Upper lobe of right lung (tissue), 1 donor: ENCODE measurements around the gene ZNF385D. TPM values are rescaled to one million over a fixed set of nuclear protein-coding genes. Genes with fewer than 3 reads are reported as not detected.

Experiments
- ATAC-seq: fragments of 200-7000 bp; cut with Tn5 transposase; one replicate; pipeline ENCODE4 v1.9.1; 2020; ENCODE audit warnings: mild to moderate bottlenecking, moderate library complexity
- DNase-seq: peaks from one replicate; pipeline ENCODE4 v3.0.0-alpha.2; 2020
- H3K27ac ChIP-seq: fragments of 200-600 bp; one replicate; pipeline ENCODE4 v1.8.0; 2022
- H3K27me3 ChIP-seq: fragments of 200-600 bp; one replicate; pipeline ENCODE4 v1.8.0; 2022; ENCODE audit warnings: mild to moderate bottlenecking
- H3K36me3 ChIP-seq: fragments of 200-600 bp; one replicate; pipeline ENCODE4 v1.8.0; 2022
- H3K4me1 ChIP-seq: fragments of 200-600 bp; one replicate; pipeline ENCODE4 v1.8.0; 2022
- H3K4me3 ChIP-seq: fragments of 200-600 bp; one replicate; pipeline ENCODE4 v1.8.0; 2022; ENCODE audit warnings: mild to moderate bottlenecking
- H3K9me3 ChIP-seq: fragments of 200-600 bp; one replicate; pipeline ENCODE4 v1.8.0; 2022
- CTCF ChIP-seq: fragments of 200-600 bp; IDR thresholded peaks from one replicate; pipeline ENCODE4 v1.8.0; 2022; ENCODE audit warnings: antibody characterized with exemption
- intact Hi-C: fragments of 100-400 bp; cut with DNase I; formaldehyde crosslinking; loops from one replicate; pipeline ENCODE4 v1.11.0; 2022
- total RNA-seq: library from RNA; stranded (reverse); fragmentation: NEBNext Ultra II Directional; extraction: Animal tissue kit (Norgen Biotek cat#: 25700); gene quantifications from one replicate; pipeline ENCODE4 v1.2.1, GENCODE V29; 2021
- donor health status: DM: no; HTN: yes; CAD: no; lungs with severe emphysema.

Gene ZNF385D
- total RNA-seq, 1 donor from 2014 or later, result 9.4 TPM

- TF ChIP-seq CTCF, result no peak
- Histone ChIP-seq H3K27ac (no peak overlapping the region), H3K4me1 (no peaks in the 10 kb centered on the region), H3K9me3 (no peaks in the 10 kb centered on the region), H3K27me3 (no peaks in the 10 kb centered on the region), H3K36me3 (no peaks in the 10 kb centered on the region), H3K4me3 (no peak overlapping the region)
- ATAC-seq (no peak), DNase-seq (no peak)
- intact Hi-C loops, result no loop called here
Measured at GRCh38 chr3:21372316-21372715, 378.7 kb downstream of the ZNF385D start.
